Peyer's patch (tissue), 4 donors: ENCODE results near the gene GNL2.

ENCODE experiments used
- POLR2A ChIP-seq, 2 donors: fragments of 450-650 bp; IDR thresholded peaks; one replicate each; pipeline ENCODE4 v1.5.1; 2017; ENCODE audit warnings: antibody characterized with exemption in 2 of 2, mild to moderate bottlenecking in 2 of 2, moderate library complexity in 2 of 2
- TF ChIP-seq, protein P1 (sequence below), 6 experiments: fragments of 450-650 bp in 4 of 6; fragments of 200-600 bp in 2 of 6; sonication (generic) in 1 of 6; IDR thresholded peaks; one replicate each; pipeline ENCODE4 v1.5.1; 2017 to 2019; ENCODE audit warnings: antibody characterized with exemption in 6 of 6, mild to moderate bottlenecking in 3 of 6, moderate library complexity in 1 of 6

DNA sequence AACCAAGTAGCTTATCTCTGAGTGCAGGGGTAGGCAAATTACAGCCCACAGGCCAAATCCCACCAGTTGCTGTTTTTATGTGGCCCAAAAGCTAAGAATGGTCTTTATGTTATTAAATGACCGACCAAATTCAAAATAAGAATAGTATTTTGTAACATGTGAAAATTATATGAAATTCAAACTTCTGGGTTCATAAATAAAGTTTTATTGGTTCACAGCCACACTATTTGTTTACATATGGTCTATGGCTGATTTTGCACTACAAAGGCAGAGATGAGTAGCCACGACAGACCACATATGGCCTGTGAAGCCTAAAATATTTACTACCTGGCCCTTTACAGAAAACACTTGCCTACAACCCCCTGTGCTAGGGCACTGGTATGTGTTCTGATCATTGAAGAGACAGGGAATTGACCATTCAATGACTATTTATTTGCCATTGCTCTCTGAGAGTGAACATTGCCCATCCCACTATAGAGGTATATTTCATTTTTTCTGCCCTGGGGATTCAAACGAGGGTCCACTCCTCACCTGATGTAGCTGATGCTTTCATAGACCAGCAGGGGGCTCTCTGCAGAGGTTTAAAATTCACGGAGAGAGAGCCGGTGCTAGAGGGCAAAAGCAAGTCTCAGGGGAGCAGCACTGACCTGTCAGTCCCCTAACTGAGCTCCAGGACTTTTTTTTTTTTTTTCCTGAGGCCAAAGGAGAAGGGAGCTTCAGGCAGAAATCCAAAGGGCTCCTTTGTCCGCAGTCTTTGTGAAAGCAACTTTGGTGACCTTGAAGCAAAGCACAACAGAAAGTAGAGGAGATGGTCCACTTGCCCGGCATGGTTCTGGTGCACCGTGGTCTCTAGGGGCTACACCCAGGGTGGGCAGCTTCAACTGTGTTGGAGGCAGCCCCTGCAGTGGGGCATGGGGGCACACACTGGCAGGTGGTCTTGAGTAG, 7.3 kb upstream of the GNL2 start:
- TF ChIP-seq POLR2A (IDR thresholded peaks at IDR 0.05), result no peak
- TF ChIP-seq, protein P1, sequence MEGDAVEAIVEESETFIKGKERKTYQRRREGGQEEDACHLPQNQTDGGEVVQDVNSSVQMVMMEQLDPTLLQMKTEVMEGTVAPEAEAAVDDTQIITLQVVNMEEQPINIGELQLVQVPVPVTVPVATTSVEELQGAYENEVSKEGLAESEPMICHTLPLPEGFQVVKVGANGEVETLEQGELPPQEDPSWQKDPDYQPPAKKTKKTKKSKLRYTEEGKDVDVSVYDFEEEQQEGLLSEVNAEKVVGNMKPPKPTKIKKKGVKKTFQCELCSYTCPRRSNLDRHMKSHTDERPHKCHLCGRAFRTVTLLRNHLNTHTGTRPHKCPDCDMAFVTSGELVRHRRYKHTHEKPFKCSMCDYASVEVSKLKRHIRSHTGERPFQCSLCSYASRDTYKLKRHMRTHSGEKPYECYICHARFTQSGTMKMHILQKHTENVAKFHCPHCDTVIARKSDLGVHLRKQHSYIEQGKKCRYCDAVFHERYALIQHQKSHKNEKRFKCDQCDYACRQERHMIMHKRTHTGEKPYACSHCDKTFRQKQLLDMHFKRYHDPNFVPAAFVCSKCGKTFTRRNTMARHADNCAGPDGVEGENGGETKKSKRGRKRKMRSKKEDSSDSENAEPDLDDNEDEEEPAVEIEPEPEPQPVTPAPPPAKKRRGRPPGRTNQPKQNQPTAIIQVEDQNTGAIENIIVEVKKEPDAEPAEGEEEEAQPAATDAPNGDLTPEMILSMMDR (IDR thresholded peaks at IDR 0.05), result peak; percentile 33 to 69 (median 58)
